SK-N-SH (cell line): ENCODE data around the gene CKS1B. TPM values are rescaled to one million over a fixed set of nuclear protein-coding genes. Genes with fewer than 3 reads are reported as not detected.

Source experiments
- CTCF ChIA-PET: fragments of 300-600, 350-600 bp; formaldehyde crosslinking; extraction: SDS; loops from one replicate; lab custom pipeline; 2021; lab: Yijun Ruan, JAX
- POLR2A ChIA-PET: fragments of 350-600 bp; sonication (Branson Sonifier 250); formaldehyde crosslinking; extraction: SDS; loops from one replicate; lab custom pipeline; 2020; ENCODE audit warnings: antibody characterized with exemption, inconsistent platforms; lab: Yijun Ruan, JAX
- DNase-seq: peaks from one replicate; pipeline ENCODE4 v3.0.0; 2012
- H2AFZ ChIP-seq: fragments of 200-600 bp; sonication (generic); 2 replicates; pipeline ENCODE4 v1.8.1; 2016; ENCODE audit warnings: antibody characterized with exemption, mild to moderate bottlenecking, low read depth
- H3F3A ChIP-seq: fragments of 200-600 bp; sonication (generic); replicated peaks from 2 replicates; pipeline ENCODE3; 2016; ENCODE audit warnings: antibody characterized with exemption, mild to moderate bottlenecking; ENCODE audit not compliant: insufficient read depth
- H3K27ac ChIP-seq, 2 experiments: fragments of 200-500 bp in 1 of 2; fragments of 200-600 bp in 1 of 2; sonication (Bioruptor generic) in 1 of 2; sonication (generic), shearing (Covaris generic) in 1 of 2; 2 replicates each; pipeline versions ENCODE4 v1.5.1 to v1.6.1; 2014 to 2016; ENCODE audit warnings: low read depth in 2 of 2, inconsistent platforms in 1 of 2, low read length in 1 of 2, mild to moderate bottlenecking in 1 of 2, mixed read lengths in 1 of 2
- H3K27me3 ChIP-seq: fragments of 200-600 bp; sonication (generic), shearing (Covaris generic); 2 replicates; pipeline ENCODE4 v1.6.1; 2016; ENCODE audit warnings: mixed run types; ENCODE audit not compliant: insufficient read depth
- H3K36me3 ChIP-seq, 2 experiments: fragments of 200-500 bp in 1 of 2; fragments of 200-600 bp in 1 of 2; sonication (Bioruptor generic) in 1 of 2; sonication (generic) in 1 of 2; replicated peaks in 1 of 2; 2 replicates each; pipeline versions ENCODE3 to v1.5.1; 2014 to 2016; ENCODE audit warnings: low read length in 1 of 2, mild to moderate bottlenecking in 1 of 2; ENCODE audit not compliant: insufficient read depth in 2 of 2, control insufficient read depth in 1 of 2
- H3K4me1 ChIP-seq, 2 experiments: fragments of 200-500 bp in 1 of 2; fragments of 200-600 bp in 1 of 2; sonication (Bioruptor generic) in 1 of 2; sonication (generic), shearing (Covaris generic) in 1 of 2; 2 replicates each; pipeline versions ENCODE4 v1.5.1 to v1.6.1; 2014 to 2016; ENCODE audit warnings: low read depth in 1 of 2, low read length in 1 of 2, mixed run types in 1 of 2; ENCODE audit not compliant: insufficient read depth in 2 of 2, control insufficient read depth in 1 of 2
- H3K4me2 ChIP-seq: fragments of 200-600 bp; sonication (generic), shearing (Covaris generic); 2 replicates; pipeline ENCODE4 v1.6.1; 2017; ENCODE audit warnings: mixed run types
- H3K4me3 ChIP-seq, 2 experiments: fragments of 200-500 bp in 1 of 2; fragments of 200-600 bp in 1 of 2; sonication (Bioruptor generic) in 1 of 2; sonication (generic), shearing (Covaris generic) in 1 of 2; 2 replicates each; pipeline versions ENCODE4 v1.5.1 to v1.8.1; 2014 to 2016; ENCODE audit warnings: low read depth in 2 of 2, inconsistent platforms in 1 of 2, low read length in 1 of 2, mild to moderate bottlenecking in 1 of 2, mixed read lengths in 1 of 2, moderate library complexity in 1 of 2
- H3K79me2 ChIP-seq: fragments of 200-600 bp; sonication (generic); 2 replicates; pipeline ENCODE4 v1.8.1; 2017; ENCODE audit warnings: mild to moderate bottlenecking; ENCODE audit not compliant: insufficient read depth
- H3K9ac ChIP-seq: fragments of 200-600 bp; sonication (generic); 2 replicates; pipeline ENCODE4 v1.6.1; 2017; ENCODE audit warnings: mixed run types
- H3K9me2 ChIP-seq: fragments of 200-600 bp; sonication (generic); 2 replicates; pipeline ENCODE4 v1.6.1; 2017; ENCODE audit warnings: mixed run types
- H3K9me3 ChIP-seq: fragments of 200-600 bp; sonication (generic); 2 replicates; pipeline ENCODE4 v1.6.1; 2017; ENCODE audit warnings: mixed run types, mild to moderate bottlenecking, moderate library complexity
- H4K20me1 ChIP-seq: fragments of 200-600 bp; sonication (generic); 2 replicates; pipeline ENCODE4 v1.6.1; 2017; ENCODE audit warnings: mild to moderate bottlenecking, mixed run types; ENCODE audit not compliant: insufficient read depth
- CHD2 ChIP-seq: fragments of 150-350 bp; IDR thresholded peaks from 2 replicates; pipeline ENCODE4 v1.6.1; 2018; ENCODE audit warnings: low read length; ENCODE audit not compliant: partially characterized antibody
- FOXM1 ChIP-seq: IDR thresholded peaks from 2 replicates; pipeline ENCODE4 v1.4.0; 2012; ENCODE audit warnings: low read depth, mild to moderate bottlenecking
- GABPA ChIP-seq: IDR thresholded peaks from 2 replicates; pipeline ENCODE4 v1.4.0; 2012; ENCODE audit warnings: low read depth, mild to moderate bottlenecking
- GATA2 ChIP-seq: sonication (generic); formaldehyde crosslinking; IDR thresholded peaks from 2 replicates; pipeline ENCODE4 v1.5.0; 2020; ENCODE audit warnings: mild to moderate bottlenecking, missing genetic modification reagents
- IRF3 ChIP-seq: fragments of 150-350 bp; IDR thresholded peaks from 2 replicates; pipeline ENCODE4 v1.6.1; 2016; ENCODE audit warnings: mild to moderate bottlenecking, low read depth, low read length
- REST ChIP-seq: IDR thresholded peaks from 2 replicates; pipeline ENCODE4 v1.6.1; 2012; ENCODE audit warnings: mild to moderate bottlenecking, low read depth, low read length, moderate library complexity
- SIN3A ChIP-seq: IDR thresholded peaks from 2 replicates; pipeline ENCODE4 v1.6.1; 2012; ENCODE audit warnings: low read depth, mild to moderate bottlenecking, low read length, moderate library complexity, borderline replicate concordance
- USF1 ChIP-seq: IDR thresholded peaks from 2 replicates; pipeline ENCODE4 v1.4.0; 2012; ENCODE audit warnings: low read depth, borderline replicate concordance
- WGBS: methylation state at CpG from one replicate; pipeline ENCODE4 v1.1.6; 2017; ENCODE audit warnings: low lambda C conversion rate; 5-methylcytosine and 5-hydroxymethylcytosine counted together
- polyA plus RNA-seq, 3 experiments: library from polyadenylated mRNA; depleted of rRNA; stranded (reverse); fragments of >200 nt; gene quantifications; 2 replicates each; pipeline ENCODE4 v1.2.3, GENCODE V29; 2012

Gene CKS1B
- polyA plus RNA-seq, 1 of the 3 experiments (the other 2 are of a cell fraction) = 308 TPM

DNA sequence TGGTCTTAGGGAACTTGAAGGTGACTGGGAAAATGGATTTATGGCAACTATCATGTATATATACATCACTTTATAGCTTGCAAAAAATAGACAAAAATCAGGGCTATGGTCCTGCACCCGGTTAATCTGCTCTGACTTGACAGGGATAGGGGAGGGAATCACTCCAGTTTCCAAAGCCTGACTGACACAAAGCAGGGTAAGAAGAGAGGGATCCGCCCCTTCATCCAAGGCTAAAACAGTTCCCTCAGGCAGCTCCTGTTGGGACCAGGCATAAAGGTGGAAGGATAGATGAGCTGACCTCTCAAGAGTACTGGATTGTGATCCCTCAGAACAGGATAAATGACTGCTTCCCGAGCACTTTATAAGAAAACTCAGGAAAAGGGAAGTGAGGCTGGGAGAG is 19.9 kb upstream of the CKS1B start:
- Histone ChIP-seq H4K20me1 (no peaks in the 10 kb centered on the region), H3K9me2 (no peaks in the 10 kb centered on the region)
- TF ChIP-seq USF1 = no peak
- no peak for TF ChIP-seq IRF3
- no peak for TF ChIP-seq CHD2
- no peak for TF ChIP-seq REST
- no peak for TF ChIP-seq FOXM1
- TF ChIP-seq, all 33 proteins: peak for 0
- Histone ChIP-seq H3F3A (peaks cover 12% of the 10 kb centered on the region), H3K27ac (peak overlapping the region; percentile 71 to 91; a peak in 3 of 4 replicates), H3K4me1 (peaks cover 0 to 42% of the 10 kb centered on the region in 2 experiments; a peak in 3 of 4 replicates), H3K79me2 (peaks cover 2% of the 10 kb centered on the region; the same call in 1 of the 2 replicates), H2AFZ (no peak overlapping the region), H3K4me2 (peak overlapping the region; percentile 87), H3K27me3 (no peaks in the 10 kb centered on the region), H3K4me3 (peak overlapping the region; percentile 74 to 79), H3K9ac (0 out of 2 replicates have a peak overlapping the region, but pooled peaks have one; percentile 12), H3K9me3 (no peaks in the 10 kb centered on the region), H3K36me3 (peaks cover 0 to 27% of the 10 kb centered on the region in 2 experiments)
- ChIA-PET POLR2A (interaction anchor here (1.2 to 3.0 kb wide), 4 partner anchors 10 to 34 kb away, joined by 3 to 16 read pairs (median 6); partner anchors contain the start of gene SHC1), CTCF (interaction anchor here (1.1 to 37.5 kb wide), 10 partner anchors 10 to 285 kb away, joined by 3 to 640 read pairs (median 6); partner anchors contain the start of genes FLAD1, LENEP and ZBTB7B)
- 58% methylated on average over 3 of the region's 3 CpGs for WGBS
- no peak for DNase-seq

GRCh38 chr1:154955039-154955717 is 19.3 kb upstream of the CKS1B start:
- CTCF ChIA-PET = interaction anchor here (0.8 to 37.5 kb wide), 14 partner anchors 9 to 285 kb away, joined by 3 to 640 read pairs (median 4); partner anchors contain the start of genes FLAD1, LENEP and ZBTB7B
- Histone ChIP-seq H4K20me1 (no peaks in the 10 kb centered on the region), H3K4me3 (peak overlapping the region; percentile 74 to 79), H3K27ac (peak overlapping the region; percentile 90 to 91), H3K9me2 (no peaks in the 10 kb centered on the region), H3F3A (peaks cover 12% of the 10 kb centered on the region), H2AFZ (peak overlapping the region; percentile 74), H3K79me2 (peaks cover 8% of the 10 kb centered on the region), H3K4me2 (peak overlapping the region; percentile 87), H3K4me1 (peaks cover 0 to 44% of the 10 kb centered on the region in 2 experiments; a peak in 3 of 4 replicates), H3K9me3 (no peaks in the 10 kb centered on the region), H3K27me3 (no peaks in the 10 kb centered on the region), H3K36me3 (peaks cover 0 to 30% of the 10 kb centered on the region in 2 experiments), H3K9ac (peak overlapping the region; percentile 75)
- TF ChIP-seq SIN3A (no peak), GATA2 (CRISPR knock-in tag) (peak; percentile 36; the same call in 1 of the 2 replicates), GABPA (no peak)
- 15% methylated on average over 3 of the region's 4 CpGs for WGBS
- POLR2A ChIA-PET = interaction anchor here (0.8 to 3.0 kb wide), 11 partner anchors 10 to 96 kb away, joined by 3 to 16 read pairs (median 3); partner anchors contain the start of genes ADAM15, LENEP and SHC1
- peak; percentile 81 for DNase-seq
